Lung (tissue), 12 donors: Measurements from ENCODE around the gene APCDD1. TPM values are rescaled to one million over a fixed set of nuclear protein-coding genes. Genes with fewer than 3 reads are reported as not detected.

ENCODE experiments used
- ATAC-seq: fragments of 200-7000 bp; cut with Tn5 transposase; one replicate; pipeline ENCODE4 v1.9.1; 2020; ENCODE audit warnings: moderate number of reproducible peaks; ENCODE audit not compliant: insufficient read depth, low FRiP score
- DNase-seq, 3 donors: peaks; one replicate each; pipeline ENCODE4 v3.0.0-alpha.2; 2013 to 2017
- H3K27ac ChIP-seq, 2 donors: one replicate each; pipeline ENCODE4 v1.5.1; 2013; ENCODE audit warnings: mild to moderate bottlenecking in 2 of 2, moderate library complexity in 2 of 2, control low read depth in 1 of 2, inconsistent platforms in 1 of 2, low read depth in 1 of 2, low read length in 1 of 2
- H3K27me3 ChIP-seq, 3 donors: one replicate each; pipeline ENCODE4 v1.5.1; 2013; ENCODE audit warnings: low read length in 2 of 3; ENCODE audit not compliant: control insufficient read depth in 3 of 3, insufficient read depth in 3 of 3
- H3K36me3 ChIP-seq, 4 donors: one replicate each; pipeline ENCODE4 v1.5.1; 2013; ENCODE audit warnings: low read length in 4 of 4, mild to moderate bottlenecking in 1 of 4, moderate library complexity in 1 of 4; ENCODE audit not compliant: control insufficient read depth in 4 of 4, insufficient read depth in 4 of 4
- H3K4me1 ChIP-seq, 5 donors: one replicate each; pipeline ENCODE4 v1.5.1; 2013; ENCODE audit warnings: low read length in 5 of 5, mild to moderate bottlenecking in 2 of 5, moderate library complexity in 1 of 5; ENCODE audit not compliant: control insufficient read depth in 5 of 5, insufficient read depth in 5 of 5
- H3K4me3 ChIP-seq: one replicate; pipeline ENCODE4 v1.5.1; 2013; ENCODE audit warnings: mild to moderate bottlenecking, control low read depth, moderate library complexity
- H3K9ac ChIP-seq, 2 donors: one replicate each; pipeline ENCODE4 v1.5.1; 2013; ENCODE audit warnings: low read length in 2 of 2, control low read depth in 1 of 2; ENCODE audit not compliant: insufficient read depth in 1 of 2
- H3K9me3 ChIP-seq, 4 donors: one replicate each; pipeline ENCODE4 v1.5.1; 2013; ENCODE audit warnings: low read length in 3 of 4, mild to moderate bottlenecking in 1 of 4, moderate library complexity in 1 of 4; ENCODE audit not compliant: control insufficient read depth in 4 of 4, insufficient read depth in 3 of 4
- CTCF ChIP-seq: IDR thresholded peaks from 2 replicates; pipeline ENCODE4 v1.5.1; 2012; ENCODE audit warnings: mild to moderate bottlenecking; ENCODE audit errors: control extremely low read depth, extremely low read depth
- WGBS, 2 donors: extraction: QIAGEN DNeasy Blood & Tissue Kit; methylation state at CpG; one replicate each; pipeline ENCODE4 v1.1.7; 2013; 5-methylcytosine and 5-hydroxymethylcytosine counted together
- polyA plus RNA-seq, 2 donors: library from polyadenylated mRNA; stranded (reverse); fragments of 200-250 nt; gene quantifications; one replicate each; pipeline ENCODE4 v1.2.1, GENCODE V29; 2013
- total RNA-seq, 2 donors: library from RNA; depleted of rRNA in 1 of 2; stranded (reverse); fragments of >200 nt in 1 of 2; gene quantifications; one replicate each; pipeline ENCODE4 v1.2.1, GENCODE V29; 2014 to 2021
- donor health status: control.
- donor health status: control.
- donor health status: Bipolar disorder and iron deficiency.
- donor health status: healthy.
- donor health status: DM: yes; HTN: yes; CAD: no.

Gene APCDD1
- total and polyA plus RNA-seq, 4 donors, result 6.8 to 77.4 (median 29.3) TPM

- Histone ChIP-seq H3K9ac (no peak overlapping the region), H3K4me1 (peaks cover 0 to 5% (median 0%) of the 10 kb centered on the region in 5 donors), H3K27me3 (no peaks in the 10 kb centered on the region), H3K4me3 (no peak overlapping the region), H3K27ac (no peak overlapping the region), H3K9me3 (no peaks in the 10 kb centered on the region), H3K36me3 (peaks cover 0 to 29% (median 16%) of the 10 kb centered on the region in 4 donors)
- 94% methylated on average over 11 of the region's 11 CpGs for WGBS, 2 donors
- no peak for DNase-seq
- TF ChIP-seq CTCF, result no peak
- ATAC-seq, result no peak
These were observed 28.0 kb downstream of the APCDD1 start for GRCh38 chr18:10482363-10482984.

- Histone ChIP-seq H3K9me3 (no peaks in the 10 kb centered on the region), H3K4me3 (no peak overlapping the region), H3K36me3 (peaks cover 0 to 29% (median 16%) of the 10 kb centered on the region in 4 donors), H3K27ac (no peak overlapping the region), H3K4me1 (peaks cover 0 to under 1% (median 0%) of the 10 kb centered on the region in 5 donors), H3K27me3 (no peaks in the 10 kb centered on the region), H3K9ac (no peak overlapping the region)
- 51 to 70% methylated on average over 20 of the region's 20 CpGs for WGBS, 2 donors
- TF ChIP-seq CTCF, result no peak
- DNase-seq, result no peak
- ATAC-seq, result no peak
These were observed 28.8 kb downstream of the APCDD1 start for GRCh38 chr18:10482985-10483949.

GRCh38 chr18:10485475-10485874 is 31.0 kb downstream of the APCDD1 start:
- H3K36me3 ChIP-seq, result peaks cover 0 to 35% (median 19%) of the 10 kb centered on the region in 4 donors
- H3K9me3 ChIP-seq, result no peaks in the 10 kb centered on the region
- no peaks in the 10 kb centered on the region for H3K27me3 ChIP-seq
- DNase-seq, result no peak
- H3K4me3 ChIP-seq, result no peak overlapping the region
- no peak overlapping the region for H3K9ac ChIP-seq
- WGBS, 2 donors, result 96 to 98% methylated on average over 20 of the region's 20 CpGs
- no peaks in the 10 kb centered on the region for H3K4me1 ChIP-seq
- TF ChIP-seq CTCF, result no peak
- H3K27ac ChIP-seq, result no peak overlapping the region
- ATAC-seq, result no peak
